Keratinocyte (primary cell): ENCODE data around the gene FGGY. TPM values are rescaled to one million over a fixed set of nuclear protein-coding genes. Genes with fewer than 3 reads are reported as not detected.

Experiments used
- DNase-seq: peaks from one replicate; pipeline ENCODE4 v3.0.0-alpha.2; 2011; ENCODE audit warnings: low read depth, missing footprints, low spot score
- FAIRE-seq: peaks from 2 replicates; lab custom pipeline; 2011; peaks lifted over from hg19 to GRCh38; lab: Jason Lieb, UNC
- H2AFZ ChIP-seq: 2 replicates; pipeline ENCODE4 v1.6.0; 2012; ENCODE audit warnings: low read length, control low read depth, inconsistent platforms; ENCODE audit not compliant: control insufficient read depth
- H3K27ac ChIP-seq: 2 replicates; pipeline ENCODE4 v1.5.1; 2011; ENCODE audit warnings: low read length; ENCODE audit not compliant: control insufficient read depth, insufficient read depth
- H3K27me3 ChIP-seq: 3 replicates; pipeline ENCODE4 v1.6.0; 2011; ENCODE audit warnings: low read length; ENCODE audit not compliant: control insufficient read depth, insufficient read depth; ENCODE audit errors: extremely low read depth
- H3K36me3 ChIP-seq, 2 experiments: 2 replicates in 1 of 2; 3 replicates in 1 of 2; pipeline ENCODE4 v1.5.1; 2011; ENCODE audit warnings: low read length in 2 of 2, mild to moderate bottlenecking in 1 of 2; ENCODE audit not compliant: control insufficient read depth in 2 of 2, insufficient read depth in 2 of 2; ENCODE audit errors: extremely low read depth in 1 of 2
- H3K4me1 ChIP-seq: 3 replicates; pipeline ENCODE4 v1.5.1; 2011; ENCODE audit warnings: low read length; ENCODE audit not compliant: control insufficient read depth, insufficient read depth; ENCODE audit errors: extremely low read depth
- H3K4me2 ChIP-seq: 3 replicates; pipeline ENCODE4 v1.6.0; 2011; ENCODE audit warnings: low read depth, low read length; ENCODE audit not compliant: control insufficient read depth, insufficient read depth; ENCODE audit errors: extremely low read depth
- H3K4me3 ChIP-seq, 3 experiments: fragments of 200-600 bp in 1 of 3; sonication (generic) in 1 of 3; 2 replicates in 2 of 3; 3 replicates in 1 of 3; pipeline ENCODE4 v1.5.1; 2011 to 2016; ENCODE audit warnings: low read length in 3 of 3, mild to moderate bottlenecking in 3 of 3, control low read depth in 2 of 3, inconsistent platforms in 1 of 3, low read depth in 1 of 3, mixed read lengths in 1 of 3, mixed run types in 1 of 3, moderate library complexity in 1 of 3; ENCODE audit not compliant: control insufficient read depth in 2 of 3, insufficient read depth in 2 of 3; ENCODE audit errors: extremely low read depth in 1 of 3
- H3K79me2 ChIP-seq: 2 replicates; pipeline ENCODE4 v1.6.0; 2012; ENCODE audit warnings: low read length; ENCODE audit not compliant: control insufficient read depth, insufficient read depth
- H3K9ac ChIP-seq: 3 replicates; pipeline ENCODE4 v1.6.0; 2011; ENCODE audit warnings: low read length; ENCODE audit not compliant: control insufficient read depth, insufficient read depth; ENCODE audit errors: extremely low read depth
- H3K9me1 ChIP-seq: 3 replicates; pipeline ENCODE4 v1.6.0; 2011; ENCODE audit warnings: low read length; ENCODE audit not compliant: control insufficient read depth, insufficient read depth; ENCODE audit errors: extremely low read depth
- H3K9me3 ChIP-seq: 2 replicates; pipeline ENCODE4 v1.5.1; 2012; ENCODE audit warnings: low read depth, low read length; ENCODE audit not compliant: control insufficient read depth
- H4K20me1 ChIP-seq: 3 replicates; pipeline ENCODE4 v1.6.0; 2011; ENCODE audit warnings: low read length; ENCODE audit not compliant: control insufficient read depth, insufficient read depth; ENCODE audit errors: extremely low read depth
- CTCF ChIP-seq, 3 experiments: IDR thresholded peaks in 1 of 3; conservative IDR thresholded peaks in 1 of 3; optimal IDR thresholded peaks in 1 of 3; 2 replicates in 2 of 3; 3 replicates in 1 of 3; pipeline versions ENCODE3 to v1.5.1; 2011; ENCODE audit warnings: low read length in 3 of 3, mild to moderate bottlenecking in 3 of 3, moderate library complexity in 2 of 3, control low read depth in 1 of 3, inconsistent platforms in 1 of 3; ENCODE audit not compliant: insufficient read depth in 2 of 3; ENCODE audit errors: extremely low read depth in 1 of 3
- EZH2 ChIP-seq: IDR thresholded peaks from one replicate; pipeline ENCODE4 v1.6.1; 2012; ENCODE audit warnings: inconsistent platforms, mild to moderate bottlenecking, low read length, moderate library complexity
- dilution Hi-C: fragments of 300-500 bp; cut with MboI; formaldehyde crosslinking; loops from one replicate; pipeline ENCODE4 v1.7.0; 2020; ENCODE audit warnings: low sequenced_read_pairs; ENCODE audit not compliant: extremely low pct_ligation_motif_present
- polyA plus RNA-seq, 5 experiments: library from polyadenylated mRNA; depleted of rRNA in 3 of 5; stranded (reverse) in 3 of 5; stranded (forward) in 1 of 5; unstranded in 1 of 5; fragments of >200 nt; gene quantifications; 1 replicate in 1 of 5; 2 replicates in 3 of 5; 3 replicates in 1 of 5; pipeline versions ENCODE4 v1.2.1 to v1.2.3, GENCODE V29; 2011 to 2012; ENCODE audit warnings: missing spikeins in 2 of 5, low read depth in 1 of 5, low replicate concordance in 1 of 5

The FGGY gene
- polyA plus RNA-seq, 1 donor (not counting 4 experiments of a cell fraction or from before 2014, with no cell fraction given): 16.6 TPM

GRCh38 chr1:59738152-59738551 lies 441.3 kb downstream of the FGGY start:
- H4K20me1 ChIP-seq: no peaks in the 10 kb centered on the region
- no peak for DNase-seq
- TF ChIP-seq CTCF (optimal IDR thresholded peaks at IDR 0.05 in 1 of 3, IDR thresholded peaks at IDR 0.05 in 1 of 3, conservative IDR thresholded peaks at IDR 0.05 in 1 of 3; ENCODE audit: extremely low read depth in 1 of 3, insufficient read depth in 2 of 3, low read length in 3 of 3): no peak
- no peak for TF ChIP-seq EZH2
- no peaks in the 10 kb centered on the region for H3K27me3 ChIP-seq
- H3K4me2 ChIP-seq: no peak overlapping the region
- H3K9me3 ChIP-seq: peaks cover 4% of the 10 kb centered on the region
- H3K36me3 ChIP-seq: peaks cover 0 to 3% of the 10 kb centered on the region in 2 experiments
- H3K9ac ChIP-seq: no peak overlapping the region
- no peak for FAIRE-seq
- dilution Hi-C loops: no loop called here
- H2AFZ ChIP-seq: no peak overlapping the region
- H3K27ac ChIP-seq: no peak overlapping the region
- H3K4me3 ChIP-seq: no peak overlapping the region
- no peaks in the 10 kb centered on the region for H3K9me1 ChIP-seq
- H3K79me2 ChIP-seq: no peaks in the 10 kb centered on the region
- H3K4me1 ChIP-seq: no peaks in the 10 kb centered on the region

- no peak for DNase-seq
- dilution Hi-C loops: no loop called here
- TF ChIP-seq EZH2 (no peak), CTCF (optimal IDR thresholded peaks at IDR 0.05 in 1 of 3, IDR thresholded peaks at IDR 0.05 in 1 of 3, conservative IDR thresholded peaks at IDR 0.05 in 1 of 3; ENCODE audit: extremely low read depth in 1 of 3, insufficient read depth in 2 of 3, low read length in 3 of 3) (no peak)
- Histone ChIP-seq H3K4me3 (no peak overlapping the region), H3K4me2 (no peak overlapping the region), H3K79me2 (no peaks in the 10 kb centered on the region), H3K27me3 (no peaks in the 10 kb centered on the region), H3K9ac (no peak overlapping the region), H4K20me1 (no peaks in the 10 kb centered on the region), H3K4me1 (no peaks in the 10 kb centered on the region), H3K9me3 (peaks cover 4% of the 10 kb centered on the region), H2AFZ (no peak overlapping the region), H3K27ac (no peak overlapping the region), H3K36me3 (peaks cover 0 to 3% of the 10 kb centered on the region in 2 experiments), H3K9me1 (no peaks in the 10 kb centered on the region)
- FAIRE-seq: no peak
These were observed 441.7 kb downstream of the FGGY start for GRCh38 chr1:59738591-59739015.
